Activated gamma-delta T cell treated with anti-CD3 and anti-CD28 coated beads, Interleukin-2, amount 50 U/mL, for 16 hours (primary cell): Measurements from ENCODE around the gene IRAK3.

Experiments
- DNase-seq: peaks from one replicate; pipeline ENCODE4 v3.0.0-alpha.2; 2020; ENCODE audit warnings: low read depth

The IRAK3 gene

GRCh38 chr12:66188584-66189485 is at the start of gene IRAK3:
Gene IRAK3, plus strand, starts transcription at chr12:66189214. Its CDS starts 86 bp downstream, at chr12:66189300.
- no peak for DNase-seq

GRCh38 chr12:66139328-66139727 is 49.7 kb upstream of the IRAK3 start:
- no peak for DNase-seq

GRCh38 chr12:66140731-66141130 is 48.3 kb upstream of the IRAK3 start:
- DNase-seq = no peak

GRCh38 chr12:66141299-66141698 is 47.7 kb upstream of the IRAK3 start:
- DNase-seq = no peak

GRCh38 chr12:66142826-66143225 is 46.2 kb upstream of the IRAK3 start:
- DNase-seq = no peak

GRCh38 chr12:66143868-66144267 is 45.1 kb upstream of the IRAK3 start:
- DNase-seq = no peak

DNA sequence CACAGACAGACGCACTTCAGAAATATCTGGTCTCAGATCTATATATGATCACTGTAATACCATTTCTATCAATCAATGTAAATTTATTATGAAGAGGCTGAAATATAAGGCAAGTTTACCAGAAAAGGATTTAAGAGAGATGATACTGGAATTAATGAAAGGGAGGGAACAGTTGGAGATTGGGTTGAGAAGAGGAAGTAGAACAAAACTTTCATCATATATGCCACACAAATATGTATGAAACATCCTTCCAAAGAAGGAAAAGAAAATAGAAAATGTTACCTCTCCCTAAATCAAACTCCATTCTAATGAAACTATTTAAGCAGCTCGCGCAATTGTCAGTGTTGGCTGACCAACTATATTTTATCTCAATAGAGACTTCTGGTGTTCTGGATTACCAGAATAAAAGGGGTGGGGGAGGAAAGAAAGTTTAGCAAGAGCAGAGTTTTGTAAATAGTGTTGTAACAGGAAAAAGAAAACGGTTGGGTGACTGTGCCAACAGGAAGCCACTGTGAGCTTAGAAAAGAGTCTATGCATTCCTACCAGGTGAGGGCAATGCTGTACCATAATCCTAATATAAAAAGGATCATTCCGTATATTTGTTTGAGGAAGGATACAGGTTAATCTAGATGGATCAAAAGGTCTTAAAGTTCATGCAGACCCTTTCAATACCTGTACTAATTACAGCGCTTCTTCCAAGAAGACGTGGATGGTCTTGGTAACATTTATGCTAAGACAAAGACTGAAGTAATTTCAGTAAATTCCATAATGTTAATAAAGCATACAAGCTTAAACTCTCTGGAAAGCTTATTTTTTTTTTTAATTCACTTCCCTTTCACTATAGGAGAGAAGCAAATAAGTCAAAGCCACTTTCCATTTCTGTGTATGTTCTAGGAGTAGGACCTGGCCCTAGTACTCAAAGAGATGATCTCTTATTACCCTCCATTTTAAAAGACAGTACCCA is 43.9 kb upstream of the IRAK3 start:
- no peak for DNase-seq

DNA sequence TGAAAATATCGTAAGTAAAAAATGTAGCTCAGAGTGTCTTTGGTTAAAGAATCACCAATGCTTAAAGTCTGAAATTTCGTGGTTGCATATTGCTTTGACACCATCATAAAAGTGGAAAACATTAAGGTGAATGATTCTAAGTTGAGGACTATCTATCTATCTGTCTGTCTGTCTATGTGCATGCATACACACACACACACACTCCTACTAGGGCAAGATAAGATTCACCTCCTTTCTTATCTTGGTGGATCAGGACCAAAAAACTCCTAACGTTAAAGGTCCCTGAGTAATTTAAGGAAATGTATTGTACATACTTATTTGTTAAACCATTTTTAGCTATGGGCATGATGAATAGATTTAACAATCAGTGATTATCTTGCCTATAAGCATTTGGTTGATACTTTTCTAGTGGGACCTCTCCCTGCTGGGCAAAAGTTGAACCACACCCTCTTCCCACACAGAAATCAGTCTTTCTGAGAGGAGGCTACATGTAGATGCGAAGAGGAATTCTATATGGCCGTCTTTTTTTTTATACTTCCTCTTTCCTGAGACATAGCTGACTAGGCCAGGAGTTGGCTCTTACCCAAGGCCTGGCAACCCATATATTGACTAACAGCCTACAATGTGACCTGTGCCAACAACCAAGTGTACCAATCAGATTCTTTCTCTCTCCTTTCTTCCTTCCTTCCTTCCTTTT is 39.2 kb upstream of the IRAK3 start:
- DNase-seq = no peak

DNA sequence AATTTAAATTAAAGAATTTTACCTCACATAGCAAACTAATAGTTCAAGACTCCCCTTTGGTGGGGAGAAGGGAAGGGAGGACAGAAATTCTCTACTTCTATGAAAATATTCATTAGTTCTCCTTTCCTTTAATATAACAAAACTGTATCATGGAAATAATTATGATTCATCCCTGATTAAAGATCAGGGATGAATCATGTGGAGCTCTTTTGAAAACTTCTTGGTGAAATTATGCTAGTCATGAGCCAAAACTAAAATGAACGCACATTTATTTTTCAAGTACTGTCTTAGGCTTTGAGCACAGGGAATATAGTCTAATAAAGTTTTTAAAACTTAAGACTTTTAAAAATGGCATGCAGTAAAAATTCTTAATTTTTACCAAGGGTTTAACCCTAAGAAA is 36.3 kb upstream of the IRAK3 start:
- no peak for DNase-seq

DNA sequence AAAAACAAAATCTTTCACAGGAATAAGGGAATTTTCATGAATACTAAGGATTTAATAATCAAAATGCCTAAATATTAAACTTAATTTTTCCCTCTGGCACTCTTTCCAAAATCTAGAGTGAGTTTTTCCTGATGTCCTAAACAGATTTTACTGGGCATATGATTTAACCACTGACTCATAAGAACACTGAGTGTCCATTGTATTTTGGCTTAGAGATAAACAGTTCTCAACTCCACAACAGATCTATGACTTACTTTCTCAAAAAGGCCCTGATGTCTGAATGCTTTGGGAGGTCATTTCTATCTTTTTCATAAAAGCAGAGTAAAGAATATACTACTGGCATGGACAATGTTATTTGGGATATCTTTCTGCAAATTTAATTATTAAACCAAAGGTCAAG is 34.2 kb upstream of the IRAK3 start:
- DNase-seq = no peak

- no peak for DNase-seq
Observed at GRCh38 chr12:66156654-66157053, 32.4 kb upstream of the IRAK3 start.

GRCh38 chr12:66159123-66159522 is 29.9 kb upstream of the IRAK3 start:
- no peak for DNase-seq

- no peak for DNase-seq
Observed at GRCh38 chr12:66160704-66161103, 28.3 kb upstream of the IRAK3 start.

DNA sequence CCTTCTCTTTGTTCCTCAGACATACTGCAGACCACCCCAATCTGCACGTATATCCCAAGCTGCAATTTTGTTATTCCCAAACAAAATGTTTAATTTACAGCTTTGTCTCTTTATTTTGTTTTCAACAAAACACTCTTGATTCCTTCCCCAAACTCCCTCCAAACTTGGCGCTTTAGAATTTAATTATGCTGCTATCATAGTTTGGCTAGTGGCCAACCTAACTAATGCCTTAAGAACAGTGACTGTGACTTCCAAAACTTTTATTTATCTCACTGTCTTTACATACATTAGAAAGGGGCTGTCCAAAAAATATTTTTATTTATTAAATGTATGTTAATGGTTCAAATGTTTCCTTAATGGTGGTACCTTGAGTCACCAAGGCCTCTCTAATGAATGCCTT is 26.3 kb upstream of the IRAK3 start:
- no peak for DNase-seq

- no peak for DNase-seq
Observed at GRCh38 chr12:66163289-66163688, 25.7 kb upstream of the IRAK3 start.

DNA sequence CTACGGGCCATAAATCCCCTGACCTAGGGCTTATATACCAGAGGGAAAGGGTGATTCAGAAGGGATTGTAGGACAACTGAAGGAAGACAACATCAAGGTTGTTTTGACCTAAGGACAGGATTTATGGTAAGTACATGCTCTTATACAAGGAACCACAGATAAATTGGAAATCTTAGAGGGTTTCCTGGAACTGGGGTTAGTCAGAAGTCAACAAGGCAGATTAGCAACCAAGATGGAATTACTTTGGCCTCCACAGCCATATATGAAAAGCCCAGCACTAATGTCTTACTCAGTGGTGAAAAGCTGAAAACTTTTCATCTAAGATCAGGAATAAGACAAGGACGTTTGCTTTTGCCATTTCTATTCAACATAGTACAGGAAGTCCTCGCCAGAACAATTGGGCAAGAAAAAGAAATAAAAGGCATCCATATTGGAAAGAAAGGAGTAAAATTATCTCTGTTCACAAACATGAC is 24.6 kb upstream of the IRAK3 start:
- no peak for DNase-seq

- DNase-seq = no peak
Observed at GRCh38 chr12:66165141-66165540, 23.9 kb upstream of the IRAK3 start.

DNA sequence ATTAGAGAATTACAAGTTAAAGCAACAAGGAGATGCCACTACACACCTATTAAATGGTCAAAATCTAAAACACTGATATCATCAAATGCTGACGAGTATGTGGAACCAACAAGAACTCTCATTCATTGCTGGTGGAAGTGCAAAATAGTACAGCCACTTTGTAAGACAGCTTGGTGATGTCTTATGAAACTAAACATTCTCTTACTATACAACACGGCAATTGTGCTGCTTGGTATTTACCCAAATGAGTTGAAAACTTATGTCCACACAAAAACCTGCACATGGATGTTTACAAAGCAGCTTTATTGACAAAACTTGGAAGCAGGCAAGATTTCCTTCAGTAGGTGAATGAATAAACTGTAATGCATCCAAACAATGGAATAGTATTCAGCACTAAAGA is 22.5 kb upstream of the IRAK3 start:
- no peak for DNase-seq

DNA sequence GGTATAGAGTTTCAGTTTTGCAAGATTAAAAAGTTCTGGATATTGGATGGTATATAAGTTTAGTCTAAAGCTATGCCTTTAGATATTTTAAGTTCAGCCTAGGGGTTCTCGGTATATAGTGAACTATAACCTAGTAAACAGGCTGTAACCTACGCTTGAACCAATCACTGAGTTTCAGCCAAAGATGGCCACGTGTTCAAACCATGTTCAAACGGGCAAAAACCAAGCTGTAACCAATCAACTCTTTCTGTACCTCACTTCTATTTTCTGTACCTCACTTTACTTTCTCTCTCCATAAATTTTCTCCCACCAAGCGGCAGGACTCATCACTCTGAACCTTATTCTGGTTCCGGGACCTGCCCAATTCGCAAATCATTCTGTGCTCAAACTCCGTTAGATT is 20.6 kb upstream of the IRAK3 start:
- DNase-seq = no peak

GRCh38 chr12:66169221-66170170 is 19.5 kb upstream of the IRAK3 start, which contains the start of gene TMBIM4:
Gene TMBIM4, minus strand, starts transcription at chr12:66169996. Its CDS starts 45 bp downstream, at chr12:66169951.
- peak; percentile 76 for DNase-seq

DNA sequence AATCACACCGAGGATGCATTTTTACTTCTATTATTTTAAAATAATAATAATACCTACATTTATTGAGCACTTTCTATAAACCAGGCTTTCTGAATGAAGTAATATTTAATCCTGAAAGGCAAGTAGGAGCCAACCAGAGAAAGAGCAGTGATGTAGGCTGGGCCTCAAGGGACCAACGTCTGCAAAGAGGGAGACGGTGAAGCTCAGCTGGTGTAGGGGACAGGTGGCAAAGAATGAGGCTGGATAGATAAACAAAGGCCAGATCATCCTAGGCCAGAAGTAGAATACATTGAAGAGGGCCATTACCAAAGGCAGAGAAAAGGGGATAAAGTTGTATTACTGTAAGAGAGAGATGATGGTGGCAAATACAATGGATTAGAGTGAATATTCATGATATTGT is 18.4 kb upstream of the IRAK3 start:
- no peak for DNase-seq
